Mesendoderm (in vitro differentiated cells): ENCODE measurements around the gene MRPL28.

Source experiments
- DNase-seq: peaks from one replicate; pipeline ENCODE4 v3.0.0; 2013
- H2AK5ac ChIP-seq: 2 replicates; pipeline ENCODE4 v1.6.1; 2013; ENCODE audit warnings: low read length, inconsistent platforms
- H2BK120ac ChIP-seq: 2 replicates; pipeline ENCODE4 v1.6.1; 2013; ENCODE audit warnings: low read depth, mild to moderate bottlenecking, low read length, moderate library complexity, mixed read lengths
- H2BK15ac ChIP-seq: replicated peaks from 2 replicates; pipeline ENCODE4 v1.6.1; 2013; ENCODE audit warnings: low read depth, mild to moderate bottlenecking, moderate library complexity
- H2BK5ac ChIP-seq: 2 replicates; pipeline ENCODE4 v1.6.1; 2013; ENCODE audit warnings: low read length, inconsistent platforms
- H3K18ac ChIP-seq: 2 replicates; pipeline ENCODE4 v1.6.1; 2013; ENCODE audit warnings: mild to moderate bottlenecking, low read length, mixed read lengths
- H3K23ac ChIP-seq: one replicate; pipeline ENCODE4 v1.6.1; 2013; ENCODE audit warnings: low read length
- H3K27ac ChIP-seq: 2 replicates; pipeline ENCODE4 v1.5.1; 2013; ENCODE audit warnings: low read depth, mild to moderate bottlenecking, inconsistent platforms, low read length, moderate library complexity
- H3K27me3 ChIP-seq: 2 replicates; pipeline ENCODE4 v1.6.1; 2013; ENCODE audit warnings: low read length, control low read depth, mild to moderate bottlenecking, inconsistent platforms; ENCODE audit not compliant: insufficient read depth, poor library complexity
- H3K36me3 ChIP-seq: 2 replicates; pipeline ENCODE4 v1.6.1; 2013; ENCODE audit warnings: low read length, inconsistent platforms; ENCODE audit not compliant: control insufficient read depth, insufficient read depth
- H3K4ac ChIP-seq: one replicate; pipeline ENCODE4 v1.6.1; 2013; ENCODE audit warnings: low read depth, mild to moderate bottlenecking, low read length, moderate library complexity
- H3K4me1 ChIP-seq: 2 replicates; pipeline ENCODE4 v1.6.1; 2013; ENCODE audit warnings: low read depth, low read length, inconsistent platforms; ENCODE audit not compliant: control insufficient read depth
- H3K4me2 ChIP-seq: 2 replicates; pipeline ENCODE4 v1.6.1; 2013; ENCODE audit warnings: low read length
- H3K4me3 ChIP-seq: 2 replicates; pipeline ENCODE4 v1.5.1; 2013; ENCODE audit warnings: mild to moderate bottlenecking, low read length
- H3K56ac ChIP-seq: one replicate; pipeline ENCODE4 v1.6.1; 2013; ENCODE audit warnings: low read length
- H3K79me1 ChIP-seq: 2 replicates; pipeline ENCODE4 v1.6.1; 2013; ENCODE audit warnings: low read length, inconsistent platforms
- H3K79me2 ChIP-seq: 2 replicates; pipeline ENCODE4 v1.6.1; 2013; ENCODE audit warnings: mild to moderate bottlenecking, low read length; ENCODE audit not compliant: control insufficient read depth, insufficient read depth
- H3K9ac ChIP-seq: 2 replicates; pipeline ENCODE4 v1.6.1; 2013; ENCODE audit warnings: low read length, inconsistent platforms
- H4K5ac ChIP-seq: one replicate; pipeline ENCODE4 v1.6.1; 2013; ENCODE audit warnings: low read length
- H4K8ac ChIP-seq: one replicate; pipeline ENCODE4 v1.6.1; 2013; ENCODE audit warnings: low read depth, mild to moderate bottlenecking, control low read depth, low read length, moderate library complexity
- WGBS: extraction: QIAGEN DNeasy Blood & Tissue Kit; methylation state at CpG from one replicate; pipeline ENCODE4 v1.1.7; 2013; ENCODE audit warnings: low lambda C conversion rate, missing lambda C conversion rate; ENCODE audit not compliant: insufficient coverage; ENCODE audit errors: extremely low coverage; 5-methylcytosine and 5-hydroxymethylcytosine counted together

Gene MRPL28

GRCh38 chr16:369275-369865, 968 bp downstream of the MRPL28 start:
- H3K9ac ChIP-seq, result peak overlapping the region; percentile 75
- peaks cover 17% of the 10 kb centered on the region for H3K36me3 ChIP-seq
- H3K27ac ChIP-seq, result no peak overlapping the region
- H3K56ac ChIP-seq, result peak overlapping the region; percentile 56
- H2BK5ac ChIP-seq, result no peak overlapping the region
- H3K4me1 ChIP-seq, result no peaks in the 10 kb centered on the region
- DNase-seq, result no peak
- H2BK15ac ChIP-seq, result no peak overlapping the region
- no peak overlapping the region for H3K18ac ChIP-seq
- H3K4ac ChIP-seq, result no peak overlapping the region
- H4K8ac ChIP-seq, result no peak overlapping the region
- WGBS, result no CpG with 5 or more reads among the region's 20 CpGs
- H3K79me2 ChIP-seq, result peaks cover 2% of the 10 kb centered on the region
- peaks cover 5% of the 10 kb centered on the region for H3K79me1 ChIP-seq
- H2BK120ac ChIP-seq, result no peak overlapping the region
- no peak overlapping the region for H2AK5ac ChIP-seq
- H3K27me3 ChIP-seq, result no peaks in the 10 kb centered on the region
- no peak overlapping the region for H3K23ac ChIP-seq
- peak overlapping the region; percentile 85 for H3K4me2 ChIP-seq
- H3K4me3 ChIP-seq, result no peak overlapping the region
- no peak overlapping the region for H4K5ac ChIP-seq

- H3K9ac ChIP-seq, result no peak overlapping the region
- no peak overlapping the region for H2BK5ac ChIP-seq
- no peak overlapping the region for H3K56ac ChIP-seq
- H3K27me3 ChIP-seq, result no peaks in the 10 kb centered on the region
- no peak for DNase-seq
- peaks cover 2% of the 10 kb centered on the region for H3K79me2 ChIP-seq
- H3K36me3 ChIP-seq, result peaks cover 12% of the 10 kb centered on the region
- no peak overlapping the region for H3K4me2 ChIP-seq
- no peak overlapping the region for H4K8ac ChIP-seq
- peaks cover 5% of the 10 kb centered on the region for H3K79me1 ChIP-seq
- no peak overlapping the region for H2BK120ac ChIP-seq
- H3K4ac ChIP-seq, result no peak overlapping the region
- H3K4me3 ChIP-seq, result no peak overlapping the region
- no peaks in the 10 kb centered on the region for H3K4me1 ChIP-seq
- H3K18ac ChIP-seq, result no peak overlapping the region
- no peak overlapping the region for H4K5ac ChIP-seq
- no CpG with 5 or more reads among the region's 29 CpGs for WGBS
- H3K27ac ChIP-seq, result no peak overlapping the region
- no peak overlapping the region for H2AK5ac ChIP-seq
- H3K23ac ChIP-seq, result no peak overlapping the region
- H2BK15ac ChIP-seq, result no peak overlapping the region
Observed at GRCh38 chr16:368388-369158, 1.8 kb downstream of the MRPL28 start.

DNA sequence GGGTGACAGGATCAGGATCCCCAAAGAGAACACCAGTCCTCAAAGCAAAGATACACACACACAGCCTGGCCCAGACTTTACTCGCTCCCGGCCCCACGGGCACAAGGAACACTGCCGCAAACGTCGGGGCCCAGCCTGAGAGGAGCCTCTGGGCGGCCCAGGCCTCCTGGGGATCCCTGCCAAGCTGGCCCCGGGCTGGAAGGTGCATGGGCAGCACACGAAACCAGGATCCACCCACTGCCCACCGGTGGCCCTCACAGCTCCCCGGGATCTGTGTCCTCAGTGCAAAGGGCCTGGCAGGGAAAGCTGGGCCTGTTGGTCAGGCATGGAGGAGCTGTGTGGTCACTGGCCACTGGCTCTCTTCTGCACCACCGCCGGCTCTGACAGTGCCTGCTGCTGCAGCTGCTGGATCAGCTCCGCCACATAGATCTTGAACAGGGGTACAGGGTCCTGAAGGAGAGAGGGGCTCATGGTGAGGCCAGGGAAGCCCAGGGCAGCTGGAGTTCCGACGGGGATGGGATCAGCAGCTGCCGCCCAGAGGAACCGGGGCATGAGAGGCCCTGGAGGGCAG, 2.9 kb downstream of the MRPL28 start:
- H3K4me3 ChIP-seq, result no peak overlapping the region
- H3K9ac ChIP-seq, result no peak overlapping the region
- no peak overlapping the region for H4K5ac ChIP-seq
- H4K8ac ChIP-seq, result no peak overlapping the region
- H2BK5ac ChIP-seq, result no peak overlapping the region
- H2BK120ac ChIP-seq, result no peak overlapping the region
- H3K36me3 ChIP-seq, result peaks cover 9% of the 10 kb centered on the region
- no peak overlapping the region for H3K4me2 ChIP-seq
- DNase-seq, result no peak
- no peak overlapping the region for H2BK15ac ChIP-seq
- no CpG with 5 or more reads among the region's 18 CpGs for WGBS
- H3K23ac ChIP-seq, result no peak overlapping the region
- no peak overlapping the region for H3K4ac ChIP-seq
- H2AK5ac ChIP-seq, result no peak overlapping the region
- peaks cover 5% of the 10 kb centered on the region for H3K79me1 ChIP-seq
- H3K4me1 ChIP-seq, result no peaks in the 10 kb centered on the region
- no peak overlapping the region for H3K18ac ChIP-seq
- no peaks in the 10 kb centered on the region for H3K27me3 ChIP-seq
- H3K56ac ChIP-seq, result no peak overlapping the region
- H3K79me2 ChIP-seq, result peaks cover 2% of the 10 kb centered on the region
- no peak overlapping the region for H3K27ac ChIP-seq

DNA sequence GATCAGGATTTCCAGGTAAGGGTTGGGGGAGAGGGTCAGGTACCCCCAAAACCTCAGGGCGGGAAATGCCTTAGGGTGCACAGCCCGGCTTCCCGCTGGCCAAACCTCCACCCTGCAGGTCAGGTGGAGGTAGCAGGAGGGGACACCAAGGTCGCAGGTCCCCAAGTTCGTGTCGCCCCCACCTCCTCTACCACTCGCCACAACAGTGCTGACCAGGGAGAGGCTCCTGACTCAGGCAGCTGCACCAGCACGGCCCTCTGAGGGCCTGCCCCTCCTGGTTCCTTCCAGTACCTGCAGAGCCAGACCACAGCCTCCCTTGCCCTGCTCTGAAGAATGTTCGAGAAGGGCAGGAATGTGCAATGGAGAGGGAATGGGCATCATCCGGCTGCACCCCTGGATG, 3.9 kb downstream of the MRPL28 start:
- no peak overlapping the region for H2BK5ac ChIP-seq
- no peak overlapping the region for H4K8ac ChIP-seq
- no peak overlapping the region for H4K5ac ChIP-seq
- WGBS, result no CpG with 5 or more reads among the region's 10 CpGs
- peaks cover 2% of the 10 kb centered on the region for H3K79me2 ChIP-seq
- H3K27ac ChIP-seq, result no peak overlapping the region
- no peak overlapping the region for H2BK15ac ChIP-seq
- H3K27me3 ChIP-seq, result no peaks in the 10 kb centered on the region
- no peak overlapping the region for H3K56ac ChIP-seq
- H3K23ac ChIP-seq, result no peak overlapping the region
- no peak overlapping the region for H3K9ac ChIP-seq
- peaks cover 5% of the 10 kb centered on the region for H3K79me1 ChIP-seq
- H3K36me3 ChIP-seq, result peaks cover 9% of the 10 kb centered on the region
- H3K4me1 ChIP-seq, result no peaks in the 10 kb centered on the region
- no peak overlapping the region for H2BK120ac ChIP-seq
- H2AK5ac ChIP-seq, result no peak overlapping the region
- no peak overlapping the region for H3K4ac ChIP-seq
- no peak overlapping the region for H3K18ac ChIP-seq
- no peak overlapping the region for H3K4me2 ChIP-seq
- DNase-seq, result no peak
- H3K4me3 ChIP-seq, result no peak overlapping the region

DNA sequence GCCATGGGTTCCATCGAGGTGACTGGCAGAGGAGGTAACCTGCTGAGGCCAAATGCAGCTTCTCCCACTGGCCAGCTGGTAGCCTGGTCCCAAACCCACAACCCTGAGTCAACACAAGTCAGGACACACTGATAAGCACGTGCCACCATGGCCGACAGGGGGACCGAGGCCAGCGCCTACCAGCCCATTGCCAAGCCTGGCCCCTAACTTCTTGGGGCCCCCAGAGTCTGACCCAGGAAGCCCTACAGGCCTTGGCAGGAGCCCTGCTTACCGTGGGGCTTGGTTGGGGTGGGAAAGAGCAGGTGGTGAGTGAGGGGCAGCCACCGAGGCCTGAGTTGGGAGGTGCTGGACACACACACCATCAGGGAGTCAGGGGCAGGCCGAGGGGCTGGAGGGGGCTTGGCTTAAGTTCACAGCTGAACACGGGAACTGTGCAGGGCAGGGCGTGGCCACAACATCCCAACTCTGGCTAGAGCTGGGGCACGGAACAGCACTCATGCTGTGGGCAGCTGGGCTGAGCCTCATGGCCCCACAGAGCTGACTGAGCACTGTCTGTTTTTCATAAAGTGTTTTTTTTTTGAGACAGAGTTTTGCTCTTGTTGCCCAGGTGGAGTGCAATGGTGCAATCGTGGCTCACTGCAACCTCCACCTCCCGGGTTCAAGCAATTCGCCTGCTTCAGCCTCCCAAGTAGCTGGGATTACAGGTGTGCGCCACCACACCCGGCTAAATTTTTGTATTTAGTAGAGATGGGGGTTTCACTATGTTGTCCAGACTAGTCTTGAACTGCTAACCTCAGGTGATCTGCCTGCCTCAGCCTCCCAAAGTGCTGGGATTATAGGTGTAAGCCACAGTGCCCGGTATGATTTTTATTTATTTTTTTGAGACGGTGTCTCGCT, 5.5 kb downstream of the MRPL28 start:
- Histone ChIP-seq H3K23ac (no peak overlapping the region), H3K27ac (no peak overlapping the region), H2BK15ac (no peak overlapping the region)

More for the DNA sequence above, 5.5 kb downstream of the MRPL28 start:
- Histone ChIP-seq H3K36me3 (peaks cover 9% of the 10 kb centered on the region), H3K79me1 (peaks cover 5% of the 10 kb centered on the region), H2BK5ac (no peak overlapping the region), H2AK5ac (no peak overlapping the region), H3K9ac (no peak overlapping the region), H3K27me3 (no peaks in the 10 kb centered on the region), H3K4me3 (no peak overlapping the region), H3K4ac (no peak overlapping the region), H4K5ac (no peak overlapping the region), H3K18ac (no peak overlapping the region), H3K79me2 (peaks cover 2% of the 10 kb centered on the region), H3K56ac (no peak overlapping the region), H3K4me2 (no peak overlapping the region), H2BK120ac (no peak overlapping the region), H4K8ac (no peak overlapping the region), H3K4me1 (no peaks in the 10 kb centered on the region)
- DNase-seq, result no peak
- no CpG with 5 or more reads among the region's 19 CpGs for WGBS
